ENCODE data around the gene TBCD.

The TBCD gene

GRCh38 chr17:82927661-82928601 lies 176.1 kb downstream of the TBCD start:
- DNase-seq = no peak

- no peak for DNase-seq
These were observed 177.3 kb downstream of the TBCD start for GRCh38 chr17:82929011-82929622.

GRCh38 chr17:82929676-82930042 lies 177.8 kb downstream of the TBCD start:
- DNase-seq = no peak

- DNase-seq = no peak
These were observed 178.4 kb downstream of the TBCD start for GRCh38 chr17:82930043-82930923.

GRCh38 chr17:82930924-82931698 lies 179.2 kb downstream of the TBCD start:
- no peak for DNase-seq

GRCh38 chr17:82931699-82932517 lies 180.0 kb downstream of the TBCD start:
- no peak for DNase-seq

- DNase-seq = no peak
These were observed 180.8 kb downstream of the TBCD start for GRCh38 chr17:82932518-82933310.

GRCh38 chr17:82933911-82934310 lies 182.0 kb downstream of the TBCD start:
- no peak for DNase-seq

- DNase-seq = no peak
These were observed 184.3 kb downstream of the TBCD start for GRCh38 chr17:82935966-82936767.

GRCh38 chr17:82936768-82937171 lies 184.9 kb downstream of the TBCD start:
- no peak for DNase-seq

GRCh38 chr17:82937411-82938371 lies 185.8 kb downstream of the TBCD start:
- DNase-seq = no peak

- no peak for DNase-seq
These were observed 186.6 kb downstream of the TBCD start for GRCh38 chr17:82938486-82938872.

GRCh38 chr17:82938873-82939620 lies 187.2 kb downstream of the TBCD start:
- DNase-seq = no peak

- DNase-seq = no peak
These were observed 187.8 kb downstream of the TBCD start for GRCh38 chr17:82939621-82940135.

GRCh38 chr17:82940226-82941020 lies 188.6 kb downstream of the TBCD start:
- DNase-seq = peak; percentile 12

Data from NCI-H2171 treated with DMSO at 0.1 percent for 48 hours (cell line).